Lower leg skin (tissue), 4 donors: ENCODE data around the gene PREX1. TPM values are rescaled to one million over a fixed set of nuclear protein-coding genes. Genes with fewer than 3 reads are reported as not detected.

Source experiments
- DNase-seq, 2 donors: peaks; one replicate each; pipeline ENCODE4 v3.0.0-alpha.2; 2019; ENCODE audit warnings: low spot score in 2 of 2
- H3K4me3 ChIP-seq: fragments of 200-600 bp; sonication (generic); 2 replicates; pipeline ENCODE4 v1.5.1; 2017; ENCODE audit warnings: mild to moderate bottlenecking, low read depth; ENCODE audit not compliant: poor library complexity, severe bottlenecking
- CTCF ChIP-seq, 3 donors: fragments of 450-650 bp; IDR thresholded peaks; one replicate each; pipeline ENCODE4 v1.5.1; 2016; ENCODE audit warnings: antibody characterized with exemption in 3 of 3, mild to moderate bottlenecking in 3 of 3, moderate library complexity in 2 of 3
- POLR2A ChIP-seq, 2 donors: fragments of 450-650 bp; IDR thresholded peaks; one replicate each; pipeline ENCODE4 v1.6.1; 2016 to 2017; ENCODE audit warnings: antibody characterized with exemption in 2 of 2, mild to moderate bottlenecking in 1 of 2, moderate library complexity in 1 of 2
- WGBS, 2 donors: methylation state at CpG; one replicate each; pipeline ENCODE4 v1.1.5; 2018; 5-methylcytosine and 5-hydroxymethylcytosine counted together
- intact Hi-C: fragments of 100-400 bp; cut with DNase I; formaldehyde crosslinking; loops from one replicate; pipeline ENCODE4 v1.15.0; 2023; ENCODE audit warnings: low total_unique reads
- total RNA-seq, 4 donors: library from RNA; depleted of rRNA; stranded (reverse); fragments of >200 nt; gene quantifications; one replicate each; pipeline ENCODE4 v1.1.0, GENCODE V29; 2016

The PREX1 gene
- total RNA-seq, 4 donors from 2014 or later = 5.4 to 18.6 (median 7.9) TPM

- no peak for DNase-seq
- intact Hi-C loops = no loop called here
- TF ChIP-seq POLR2A (IDR thresholded peaks at IDR 0.05) (no peak), CTCF (IDR thresholded peaks at IDR 0.05) (no peak)
- 63 to 74% methylated on average over 11 of the region's 11 CpGs for WGBS, 2 donors
- no peak overlapping the region for H3K4me3 ChIP-seq
Observed at GRCh38 chr20:48850257-48850976, 22.6 kb upstream of the PREX1 start.

DNA sequence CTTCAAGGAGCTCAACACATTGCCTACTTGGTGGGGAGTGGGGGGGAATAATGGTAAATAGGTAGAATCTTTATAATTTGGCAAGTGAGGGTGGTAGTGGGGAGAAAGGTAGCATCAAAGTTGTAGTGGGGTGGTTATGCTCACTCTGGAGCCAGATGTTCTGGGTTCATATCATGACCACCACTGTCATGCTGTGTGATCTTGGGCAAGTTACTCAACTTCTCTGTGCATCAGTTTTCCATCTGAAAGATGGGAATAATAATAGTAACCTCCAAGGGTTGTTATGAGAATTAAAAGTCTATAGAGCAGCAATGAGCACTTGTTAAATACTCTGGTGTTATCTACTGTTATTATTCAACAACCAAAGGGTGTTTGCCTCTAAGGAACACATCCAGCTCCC lies 22.0 kb upstream of the PREX1 start:
- TF ChIP-seq POLR2A (IDR thresholded peaks at IDR 0.05) (no peak), CTCF (IDR thresholded peaks at IDR 0.05) (no peak)
- intact Hi-C loops = no loop called here
- no peak for DNase-seq
- H3K4me3 ChIP-seq = no peak overlapping the region

DNA sequence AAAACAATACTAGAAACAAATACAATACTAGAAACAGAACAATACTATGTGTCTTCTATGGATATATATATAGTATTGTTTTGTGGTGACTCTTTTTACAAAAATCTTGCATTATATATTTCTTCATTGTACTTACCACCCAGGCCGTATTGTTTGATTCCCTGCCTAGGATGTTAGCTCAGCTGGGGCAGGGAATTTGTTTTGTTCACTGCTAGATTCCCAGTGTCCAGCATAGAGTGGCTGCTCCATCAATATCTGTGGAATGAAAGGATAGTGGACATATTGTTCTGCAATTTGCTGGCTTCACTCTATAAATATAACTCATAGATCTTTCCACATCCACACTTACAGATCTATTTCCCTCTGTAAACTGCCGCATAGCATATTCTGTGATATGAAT lies 21.5 kb upstream of the PREX1 start:
- intact Hi-C loops = no loop called here
- DNase-seq = no peak
- TF ChIP-seq POLR2A (IDR thresholded peaks at IDR 0.05) = no peak
- no peak for TF ChIP-seq CTCF (IDR thresholded peaks at IDR 0.05)
- 83 to 86% methylated on average over 2 of the region's 2 CpGs for WGBS, 2 donors
- no peak overlapping the region for H3K4me3 ChIP-seq

GRCh38 chr20:48847498-48848205 lies 19.9 kb upstream of the PREX1 start:
- no peak for DNase-seq
- WGBS, 2 donors = 66 to 81% methylated on average over 5 of the region's 5 CpGs
- TF ChIP-seq CTCF (IDR thresholded peaks at IDR 0.05) = no peak
- TF ChIP-seq POLR2A (IDR thresholded peaks at IDR 0.05) = no peak
- H3K4me3 ChIP-seq = no peak overlapping the region
- intact Hi-C loops = no loop called here

DNA sequence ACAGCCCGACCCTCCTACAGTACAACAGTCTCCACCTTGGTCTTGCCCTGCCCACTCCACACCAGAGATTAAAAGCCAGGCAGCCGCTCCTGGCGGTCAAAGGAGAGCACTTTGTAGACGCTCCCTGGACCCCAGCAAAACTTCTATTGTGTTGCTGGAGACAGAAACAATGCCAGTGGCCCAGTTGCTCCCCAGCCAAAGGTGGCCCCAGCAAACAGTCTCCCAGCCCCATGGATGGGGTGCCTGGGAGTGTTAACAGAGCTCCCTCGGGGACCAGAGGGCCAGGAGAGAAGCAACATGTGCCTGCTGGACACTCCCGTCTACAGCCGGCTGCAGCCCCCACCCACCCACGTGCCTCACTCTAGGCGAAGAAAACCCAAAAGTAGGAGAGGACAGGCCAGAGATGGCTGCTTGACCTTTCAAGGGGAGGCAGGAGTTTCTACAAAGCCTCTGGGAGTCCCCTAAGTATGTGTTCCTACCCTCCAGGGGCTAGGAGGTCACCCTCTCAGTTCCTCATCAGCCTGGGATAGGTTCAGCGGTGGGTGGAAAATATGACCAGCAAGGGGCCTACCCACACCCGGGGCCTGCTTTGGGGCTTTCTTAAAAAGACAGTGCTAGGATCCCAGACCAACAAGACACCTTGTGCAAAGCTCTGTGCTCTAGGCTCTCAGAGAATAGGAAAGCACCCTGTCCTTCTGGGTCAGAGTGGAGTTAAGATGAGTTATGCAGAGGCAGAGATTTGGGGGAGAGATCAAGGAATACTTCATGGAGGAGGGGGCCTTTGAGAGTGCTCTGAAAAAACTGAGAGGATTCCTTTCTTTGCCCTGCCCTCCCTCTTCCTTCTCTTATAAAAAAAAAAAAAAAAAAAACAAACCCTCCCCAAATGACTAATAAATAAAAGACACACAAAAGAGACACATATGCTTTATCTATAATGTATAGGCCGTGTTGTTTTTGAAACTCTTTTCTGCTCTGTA lies 19.0 kb upstream of the PREX1 start:
- no peak for TF ChIP-seq CTCF (IDR thresholded peaks at IDR 0.05)
- TF ChIP-seq POLR2A (IDR thresholded peaks at IDR 0.05) = no peak
- H3K4me3 ChIP-seq = no peak overlapping the region
- intact Hi-C loops = no loop called here
- WGBS, 2 donors = 48 to 59% methylated on average over 12 of the region's 12 CpGs
- DNase-seq = no peak
